Stimulated activated CD8-positive, alpha-beta memory T cell treated with anti-CD3 and anti-CD28 coated beads, Interleukin-12 subunit alpha, Interleukin-12 subunit beta, amount 100 ng/mL, for 1 hour (primary cell): ENCODE data around the gene CFL1.

Source experiments
- DNase-seq: peaks from one replicate; pipeline ENCODE4 v3.0.0-alpha.2; 2020; ENCODE audit warnings: low read depth

CFL1 gene

GRCh38 chr11:65887723-65888162, 29.8 kb upstream of the CFL1 start:
- DNase-seq, result no peak

- no peak for DNase-seq
Measured at GRCh38 chr11:65886826-65887722, 29.1 kb upstream of the CFL1 start.

- no peak for DNase-seq
Measured at GRCh38 chr11:65885808-65886536, 28.0 kb upstream of the CFL1 start.

- DNase-seq, result no peak
Measured at GRCh38 chr11:65885231-65885630, 27.3 kb upstream of the CFL1 start.

GRCh38 chr11:65884716-65885092, 26.7 kb upstream of the CFL1 start:
- DNase-seq, result peak; percentile 65

- no peak for DNase-seq
Measured at GRCh38 chr11:65883786-65884715, 26.1 kb upstream of the CFL1 start.

- no peak for DNase-seq
Measured at GRCh38 chr11:65883058-65883761, 25.2 kb upstream of the CFL1 start.

GRCh38 chr11:65882120-65883057, 24.4 kb upstream of the CFL1 start:
- no peak for DNase-seq

GRCh38 chr11:65880844-65881421, 23.0 kb upstream of the CFL1 start:
- no peak for DNase-seq

GRCh38 chr11:65880027-65880426, 22.0 kb upstream of the CFL1 start:
- DNase-seq, result no peak

GRCh38 chr11:65879617-65880016, 21.6 kb upstream of the CFL1 start, which contains the start of gene CTSW:
CTSW (plus strand) TSS chr11:65879837; CDS start chr11:65879855, 18 bp downstream.
- no peak for DNase-seq

GRCh38 chr11:65873318-65874156, 15.6 kb upstream of the CFL1 start:
- DNase-seq, result peak; percentile 95

GRCh38 chr11:65872586-65873317, 14.8 kb upstream of the CFL1 start, which contains the start of gene EFEMP2:
EFEMP2 (minus strand) TSS chr11:65872800; CDS start chr11:65872354, 446 bp downstream.
- no peak for DNase-seq

- DNase-seq, result no peak
Measured at GRCh38 chr11:65871811-65872548, 14.0 kb upstream of the CFL1 start.

GRCh38 chr11:65870706-65871681, 13.0 kb upstream of the CFL1 start:
- DNase-seq, result no peak

GRCh38 chr11:65870307-65870658, 12.3 kb upstream of the CFL1 start:
- DNase-seq, result no peak
